ENCODE results near the gene SGK1. TPM values are rescaled to one million over a fixed set of nuclear protein-coding genes. Genes with fewer than 3 reads are reported as not detected.

SGK1 gene
- total RNA-seq, 1 donor from 2014 or later, result 15.8 TPM

- H3K9me3 ChIP-seq (ENCODE audit: low read depth), result no peaks in the 10 kb centered on the region
- TF ChIP-seq EZH2phosphoT487 (IDR thresholded peaks at IDR 0.05), result no peak
- TF ChIP-seq EZH2 (IDR thresholded peaks at IDR 0.05), result no peak
- no peak for TF ChIP-seq CTCF (IDR thresholded peaks at IDR 0.05)
- no peak overlapping the region for H3K4me2 ChIP-seq
Observed at GRCh38 chr6:134359302-134359701, 41.4 kb upstream of the SGK1 start.

GRCh38 chr6:134358320-134358719 lies 40.4 kb upstream of the SGK1 start:
- no peaks in the 10 kb centered on the region for H3K36me3 Mint-ChIP-seq
- no peaks in the 10 kb centered on the region for H3K9me3 ChIP-seq (ENCODE audit: low read depth)
- no peak for TF ChIP-seq CTCF (IDR thresholded peaks at IDR 0.05)
- no peak for TF ChIP-seq EZH2phosphoT487 (IDR thresholded peaks at IDR 0.05)
- TF ChIP-seq EZH2 (IDR thresholded peaks at IDR 0.05), result no peak
- H3K4me1 Mint-ChIP-seq, result no peaks in the 10 kb centered on the region
- H3K9me3 Mint-ChIP-seq, result no peaks in the 10 kb centered on the region
- H3K4me2 ChIP-seq, result no peak overlapping the region
- H3K36me3 ChIP-seq, result no peaks in the 10 kb centered on the region
- no peaks in the 10 kb centered on the region for H3K4me1 ChIP-seq
- H2AFZ ChIP-seq (replicated peaks), result no peak overlapping the region
- no peaks in the 10 kb centered on the region for H3K27me3 ChIP-seq
- no peak overlapping the region for H3K27ac Mint-ChIP-seq
- no peak for DNase-seq (ENCODE audit: low spot score)
- no peak overlapping the region for H3K9ac ChIP-seq
- no peak overlapping the region for H3K4me3 ChIP-seq
- H3K27me3 Mint-ChIP-seq (ENCODE audit: insufficient read depth, low read depth), result no peaks in the 10 kb centered on the region
- no peak overlapping the region for H3K27ac ChIP-seq
- no peak overlapping the region for H3K4me3 Mint-ChIP-seq
- no peaks in the 10 kb centered on the region for H4K20me1 ChIP-seq (ENCODE audit: low read depth)
- H3K79me2 ChIP-seq (ENCODE audit: low read depth), result no peaks in the 10 kb centered on the region
- H3F3A ChIP-seq (ENCODE audit: low read depth), result no peaks in the 10 kb centered on the region

More at GRCh38 chr6:134359302-134359701, 41.4 kb upstream of the SGK1 start:
- no peaks in the 10 kb centered on the region for H3K27me3 ChIP-seq
- H3K4me1 ChIP-seq, result no peaks in the 10 kb centered on the region
- no peak overlapping the region for H3K4me3 ChIP-seq
- Mint-ChIP-seq H3K4me3 (no peak overlapping the region), H3K27ac (no peak overlapping the region), H3K27me3 (ENCODE audit: insufficient read depth, low read depth) (no peaks in the 10 kb centered on the region), H3K4me1 (no peaks in the 10 kb centered on the region), H3K9me3 (no peaks in the 10 kb centered on the region), H3K36me3 (no peaks in the 10 kb centered on the region)
- H3K36me3 ChIP-seq, result no peaks in the 10 kb centered on the region
- no peak overlapping the region for H2AFZ ChIP-seq (replicated peaks)
- no peaks in the 10 kb centered on the region for H3F3A ChIP-seq (ENCODE audit: low read depth)
- no peak overlapping the region for H3K27ac ChIP-seq
- H3K9ac ChIP-seq, result no peak overlapping the region
- no peaks in the 10 kb centered on the region for H4K20me1 ChIP-seq (ENCODE audit: low read depth)
- no peaks in the 10 kb centered on the region for H3K79me2 ChIP-seq (ENCODE audit: low read depth)
- no peak for DNase-seq (ENCODE audit: low spot score)

GRCh38 chr6:134357022-134357487 lies 39.1 kb upstream of the SGK1 start:
- Histone ChIP-seq H3K9ac (no peak overlapping the region), H3K9me3 (ENCODE audit: low read depth) (no peaks in the 10 kb centered on the region), H4K20me1 (ENCODE audit: low read depth) (no peaks in the 10 kb centered on the region), H2AFZ (replicated peaks) (no peak overlapping the region), H3K27me3 (no peaks in the 10 kb centered on the region), H3K4me2 (no peak overlapping the region), H3K27ac (no peak overlapping the region), H3F3A (ENCODE audit: low read depth) (peaks cover 2% of the 10 kb centered on the region), H3K4me1 (peaks cover 12% of the 10 kb centered on the region), H3K36me3 (no peaks in the 10 kb centered on the region), H3K79me2 (ENCODE audit: low read depth) (no peaks in the 10 kb centered on the region), H3K4me3 (no peak overlapping the region)
- Mint-ChIP-seq H3K4me1 (peaks cover 5% of the 10 kb centered on the region), H3K9me3 (no peaks in the 10 kb centered on the region), H3K27ac (no peak overlapping the region), H3K4me3 (no peak overlapping the region), H3K27me3 (ENCODE audit: insufficient read depth, low read depth) (no peaks in the 10 kb centered on the region), H3K36me3 (no peaks in the 10 kb centered on the region)
- TF ChIP-seq EZH2 (IDR thresholded peaks at IDR 0.05), result no peak
- TF ChIP-seq CTCF (IDR thresholded peaks at IDR 0.05), result no peak
- TF ChIP-seq EZH2phosphoT487 (IDR thresholded peaks at IDR 0.05), result no peak
- no peak for DNase-seq (ENCODE audit: low spot score)
